Neural cell (in vitro differentiated cells): ENCODE results near the gene LTBP1. TPM values are rescaled to one million over a fixed set of nuclear protein-coding genes. Genes with fewer than 3 reads are reported as not detected.

Experiments
- H2AFZ ChIP-seq: fragments of 200-600, 300-800 bp; sonication (generic), shearing (Covaris generic); 2 replicates; pipeline ENCODE4 v1.6.0; 2014; ENCODE audit warnings: low read depth, mild to moderate bottlenecking, antibody characterized with exemption, low read length, moderate library complexity
- H3F3A ChIP-seq: fragments of 200-600 bp; shearing (Covaris generic); 2 replicates; pipeline ENCODE4 v1.6.1; 2016; ENCODE audit warnings: mild to moderate bottlenecking, moderate library complexity, mixed read lengths, antibody characterized with exemption, low read length; ENCODE audit not compliant: insufficient read depth, poor library complexity, severe bottlenecking
- H3K27ac ChIP-seq: fragments of 200-600, 300-800 bp; sonication (generic), shearing (Covaris generic); 2 replicates; pipeline ENCODE4 v1.5.1; 2014; ENCODE audit warnings: mild to moderate bottlenecking, low read length, moderate library complexity
- H3K27me3 ChIP-seq: fragments of 300-800, 200-600 bp; sonication (generic), shearing (Covaris generic); 2 replicates; pipeline ENCODE4 v1.6.0; 2014; ENCODE audit warnings: mild to moderate bottlenecking, low read depth, low read length, moderate library complexity; ENCODE audit not compliant: insufficient read depth
- H3K36me3 ChIP-seq: fragments of 300-800, 200-600 bp; sonication (generic), shearing (Covaris generic); 2 replicates; pipeline ENCODE4 v1.5.1; 2014; ENCODE audit warnings: mild to moderate bottlenecking, antibody characterized with exemption, low read length, moderate library complexity; ENCODE audit not compliant: insufficient read depth
- H3K4me2 ChIP-seq: fragments of 300-800, 200-600 bp; sonication (generic), shearing (Covaris generic); 2 replicates; pipeline ENCODE4 v1.6.0; 2014; ENCODE audit warnings: mild to moderate bottlenecking, low read length
- H3K4me3 ChIP-seq: fragments of 300-800, 200-600 bp; sonication (generic), shearing (Covaris generic); 2 replicates; pipeline ENCODE4 v1.5.1; 2014; ENCODE audit warnings: mild to moderate bottlenecking, low read length, moderate library complexity
- H3K79me2 ChIP-seq: fragments of 200-600 bp; shearing (Covaris generic); replicated peaks from 2 replicates; pipeline ENCODE4 v1.6.0; 2014; ENCODE audit warnings: mild to moderate bottlenecking, low read length, moderate library complexity; ENCODE audit not compliant: insufficient read depth
- H3K9ac ChIP-seq: fragments of 300-800, 200-600 bp; sonication (generic), shearing (Covaris generic); 2 replicates; pipeline ENCODE4 v1.6.1; 2016; ENCODE audit warnings: mild to moderate bottlenecking, low read length, mixed read lengths
- H3K9me2 ChIP-seq: fragments of 200-600 bp; shearing (Covaris generic); 2 replicates; pipeline ENCODE4 v1.6.1; 2016; ENCODE audit warnings: mild to moderate bottlenecking, low read length, mixed read lengths; ENCODE audit not compliant: insufficient read depth
- H3K9me3 ChIP-seq: fragments of 200-600, 300-800 bp; sonication (generic), shearing (Covaris generic); 2 replicates; pipeline ENCODE4 v1.6.1; 2016; ENCODE audit warnings: mild to moderate bottlenecking, mixed run types, low read length, moderate library complexity, mixed read lengths
- H4K20me1 ChIP-seq: fragments of 200-600 bp; shearing (Covaris generic); 2 replicates; pipeline ENCODE4 v1.6.1; 2016; ENCODE audit warnings: mild to moderate bottlenecking, mixed run types; ENCODE audit not compliant: insufficient read depth
- CTCF ChIP-seq: fragments of 450-650 bp; IDR thresholded peaks from 2 replicates; pipeline ENCODE4 v1.5.1; 2014; ENCODE audit warnings: antibody characterized with exemption, mild to moderate bottlenecking, moderate library complexity; ENCODE audit not compliant: poor library complexity, severe bottlenecking
- EP300 ChIP-seq: fragments of 450-650 bp; conservative IDR thresholded peaks from 2 replicates; pipeline ENCODE4 v1.6.1; 2014; ENCODE audit warnings: antibody characterized with exemption, mild to moderate bottlenecking, moderate library complexity; ENCODE audit not compliant: poor library complexity, severe bottlenecking
- EZH2 ChIP-seq: fragments of 200-600, 300-800 bp; shearing (Covaris generic), sonication (generic); IDR thresholded peaks from 2 replicates; pipeline ENCODE4 v1.6.1; 2014; ENCODE audit warnings: antibody characterized with exemption, low read length, borderline replicate concordance, mild to moderate bottlenecking; ENCODE audit not compliant: insufficient read depth, poor library complexity, severe bottlenecking
- MXI1 ChIP-seq: fragments of 450-650 bp; conservative IDR thresholded peaks from 2 replicates; pipeline ENCODE4 v1.6.1; 2014; ENCODE audit warnings: antibody characterized with exemption, mild to moderate bottlenecking; ENCODE audit not compliant: poor library complexity, severe bottlenecking
- POLR2AphosphoS5 ChIP-seq: IDR thresholded peaks from 2 replicates; pipeline ENCODE4 v1.6.1; 2012
- RAD21 ChIP-seq: fragments of 450-650 bp; conservative IDR thresholded peaks from 2 replicates; pipeline ENCODE4 v1.6.1; 2014; ENCODE audit warnings: antibody characterized with exemption, mild to moderate bottlenecking, moderate library complexity
- REST ChIP-seq: IDR thresholded peaks from 2 replicates; pipeline ENCODE4 v1.6.1; 2012; ENCODE audit warnings: borderline replicate concordance
- SMC3 ChIP-seq: fragments of 450-650 bp; conservative IDR thresholded peaks from 2 replicates; pipeline ENCODE4 v1.6.1; 2014; ENCODE audit warnings: antibody characterized with exemption, mild to moderate bottlenecking, moderate library complexity; ENCODE audit not compliant: poor library complexity
- TAF1 ChIP-seq: IDR thresholded peaks from 2 replicates; pipeline ENCODE4 v1.6.1; 2012; ENCODE audit warnings: low read depth
- polyA plus RNA-seq: library from polyadenylated mRNA; depleted of rRNA; stranded (reverse); fragments of >200 nt; gene quantifications from 2 replicates; pipeline ENCODE4 v1.2.3, GENCODE V29; 2014

Gene LTBP1
- polyA plus RNA-seq, 1 donor from 2014 or later = 1.8 TPM

GRCh38 chr2:33333433-33333832 lies 386.7 kb downstream of the LTBP1 start:
- Histone ChIP-seq H3K9me2 (no peaks in the 10 kb centered on the region), H3K4me2 (no peak overlapping the region), H3K27ac (no peak overlapping the region), H3K4me3 (no peak overlapping the region), H3K36me3 (no peaks in the 10 kb centered on the region), H4K20me1 (no peaks in the 10 kb centered on the region), H3K9ac (no peak overlapping the region), H3F3A (no peaks in the 10 kb centered on the region), H2AFZ (no peak overlapping the region), H3K79me2 (no peaks in the 10 kb centered on the region), H3K27me3 (no peaks in the 10 kb centered on the region), H3K9me3 (peaks cover 6% of the 10 kb centered on the region)
- TF ChIP-seq POLR2AphosphoS5 = no peak
- no peak for TF ChIP-seq TAF1
- no peak for TF ChIP-seq MXI1
- no peak for TF ChIP-seq EP300
- no peak for TF ChIP-seq EZH2
- no peak for TF ChIP-seq SMC3
- TF ChIP-seq REST = no peak
- no peak for TF ChIP-seq CTCF
- TF ChIP-seq RAD21 = no peak

GRCh38 chr2:33334083-33334482 lies 387.3 kb downstream of the LTBP1 start:
- no peak overlapping the region for H3K4me2 ChIP-seq

More at GRCh38 chr2:33334083-33334482, 387.3 kb downstream of the LTBP1 start:
- Histone ChIP-seq H3K9ac (no peak overlapping the region), H3K27me3 (no peaks in the 10 kb centered on the region), H3K27ac (no peak overlapping the region), H3F3A (no peaks in the 10 kb centered on the region), H4K20me1 (no peaks in the 10 kb centered on the region), H3K36me3 (no peaks in the 10 kb centered on the region), H3K9me3 (peaks cover 6% of the 10 kb centered on the region), H3K9me2 (no peaks in the 10 kb centered on the region), H2AFZ (no peak overlapping the region), H3K4me3 (no peak overlapping the region), H3K79me2 (no peaks in the 10 kb centered on the region)
- no peak for TF ChIP-seq EZH2
- no peak for TF ChIP-seq RAD21
- TF ChIP-seq TAF1 = no peak
- TF ChIP-seq REST = no peak
- no peak for TF ChIP-seq CTCF
- TF ChIP-seq POLR2AphosphoS5 = no peak
- TF ChIP-seq MXI1 = no peak
- TF ChIP-seq SMC3 = no peak
- no peak for TF ChIP-seq EP300
